Transverse colon (tissue), 4 donors: ENCODE results near the gene WDR75. TPM values are rescaled to one million over a fixed set of nuclear protein-coding genes. Genes with fewer than 3 reads are reported as not detected.

Source experiments
- DNase-seq: peaks from one replicate; pipeline ENCODE4 v3.0.0-alpha.2; 2019
- H3K27ac ChIP-seq, 4 donors: fragments of 200-600 bp; sonication (generic); 2 replicates each; pipeline ENCODE4 v1.5.1; 2016 to 2018; ENCODE audit warnings: inconsistent platforms in 4 of 4
- H3K27me3 ChIP-seq: fragments of 200-600 bp; sonication (generic); 2 replicates; pipeline ENCODE4 v1.5.1; 2017; ENCODE audit warnings: inconsistent platforms
- H3K36me3 ChIP-seq, 4 donors: fragments of 200-600 bp; sonication (generic); 2 replicates each; pipeline ENCODE4 v1.5.1; 2017 to 2019; ENCODE audit warnings: inconsistent platforms in 4 of 4
- H3K4me1 ChIP-seq, 4 donors: fragments of 200-600 bp; sonication (generic); 2 replicates each; pipeline ENCODE4 v1.5.1; 2017 to 2020; ENCODE audit warnings: inconsistent platforms in 4 of 4
- H3K4me3 ChIP-seq, 4 donors: fragments of 200-600 bp; sonication (generic); 1 replicate in 1 of 4; 2 replicates in 3 of 4; pipeline versions ENCODE4 v1.5.1 to v1.6.1; 2017 to 2019; ENCODE audit warnings: inconsistent platforms in 4 of 4
- H3K9me3 ChIP-seq, 2 donors: fragments of 200-600 bp; sonication (generic); 2 replicates each; pipeline ENCODE4 v1.5.1; 2017 to 2019; ENCODE audit warnings: inconsistent platforms in 2 of 2
- CTCF ChIP-seq, 5 experiments: fragments of 200-600 bp in 3 of 5; fragments of 450-650 bp in 2 of 5; sonication (generic) in 3 of 5; IDR thresholded peaks; 1 replicate in 2 of 5; 2 replicates in 3 of 5; pipeline ENCODE4 v1.5.1; 2016 to 2017; ENCODE audit warnings: antibody characterized with exemption in 5 of 5, inconsistent platforms in 3 of 5, mild to moderate bottlenecking in 2 of 5, moderate library complexity in 1 of 5
- EP300 ChIP-seq: sonication (generic); formaldehyde crosslinking; IDR thresholded peaks from one replicate; pipeline ENCODE4 v1.6.1; 2017; ENCODE audit warnings: antibody characterized with exemption, low read depth
- POLR2A ChIP-seq: fragments of 450-650 bp; IDR thresholded peaks from one replicate; pipeline ENCODE4 v1.6.1; 2016; ENCODE audit warnings: antibody characterized with exemption, mild to moderate bottlenecking, moderate library complexity
- POLR2AphosphoS5 ChIP-seq, 3 donors: sonication (generic); formaldehyde crosslinking; IDR thresholded peaks; one replicate each; pipeline ENCODE4 v1.6.1; 2016; ENCODE audit warnings: antibody characterized with exemption in 3 of 3
- WGBS, 2 donors: methylation state at CpG; one replicate each; pipeline ENCODE4 v1.1.5; 2018; ENCODE audit warnings: low coverage in 1 of 2; 5-methylcytosine and 5-hydroxymethylcytosine counted together
- in situ Hi-C, 4 donors: fragments of 200-750 bp; cut with MboI; loops; one replicate each; pipeline versions ENCODE4 v1.15.0 to v1.15.1; 2017; ENCODE audit warnings: low sequenced_read_pairs in 3 of 4, low pct_ligation_motif_present in 1 of 4, low pct_unique_long_range_greater_than_20kb in 1 of 4
- intact Hi-C: fragments of 100-400 bp; cut with DNase I; formaldehyde crosslinking; loops from one replicate; pipeline ENCODE4 v1.15.1; 2023; ENCODE audit warnings: low total_unique reads
- total RNA-seq, 4 donors: library from RNA; depleted of rRNA; stranded (reverse); fragments of >200 nt; gene quantifications; one replicate each; pipeline ENCODE4 v1.1.0, GENCODE V29; 2016

WDR75 gene
- total RNA-seq, 4 donors from 2014 or later, result 11.1 to 38.1 (median 25.2) TPM

DNA sequence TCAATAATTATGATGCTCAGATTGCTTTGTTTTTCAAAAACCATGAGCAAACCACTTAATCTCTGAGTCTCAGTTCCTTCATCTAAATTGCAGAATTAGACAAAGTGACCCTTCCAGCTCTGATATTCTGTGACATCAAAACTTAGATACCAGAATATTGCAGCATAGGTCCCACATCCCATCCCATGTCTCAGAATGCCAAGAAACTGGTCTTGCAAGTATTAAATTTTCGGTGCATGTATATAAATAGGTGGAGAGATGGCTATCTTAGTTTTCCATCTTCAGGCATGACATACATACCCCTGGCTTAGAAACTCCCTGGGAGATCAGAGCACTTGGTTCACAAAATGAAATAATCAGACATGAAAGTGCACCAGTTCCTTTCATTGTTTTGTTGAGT lies 39.8 kb downstream of the WDR75 start:
- Histone ChIP-seq H3K27me3 (no peaks in the 10 kb centered on the region), H3K9me3 (no peaks in the 10 kb centered on the region), H3K27ac (no peak overlapping the region), H3K36me3 (peaks cover 0 to 2% (median 0%) of the 10 kb centered on the region in 4 donors), H3K4me1 (no peaks in the 10 kb centered on the region), H3K4me3 (no peak overlapping the region)
- 73 to 80% methylated on average over 1 of the region's 1 CpG for WGBS, 2 donors
- in situ Hi-C loops, result no loop called here
- DNase-seq, result no peak
- TF ChIP-seq POLR2AphosphoS5 (IDR thresholded peaks at IDR 0.05) (no peak), EP300 (no peak), CTCF (IDR thresholded peaks at IDR 0.05) (no peak)
- intact Hi-C loops, result no loop called here

GRCh38 chr2:189483571-189483970 lies 42.3 kb downstream of the WDR75 start:
- Histone ChIP-seq H3K4me1 (no peaks in the 10 kb centered on the region), H3K36me3 (no peaks in the 10 kb centered on the region), H3K27ac (no peak overlapping the region), H3K4me3 (no peak overlapping the region), H3K27me3 (no peaks in the 10 kb centered on the region), H3K9me3 (no peaks in the 10 kb centered on the region)
- intact Hi-C loops, result no loop called here
- TF ChIP-seq POLR2A, result no peak
- no peak for DNase-seq
- in situ Hi-C loops, result no loop called here
- WGBS, 2 donors, result 73% methylated on average over 4 of the region's 4 CpGs; no CpG with 5 or more reads in 1 of the 2 donors

GRCh38 chr2:189483980-189484740 lies 42.9 kb downstream of the WDR75 start:
- Histone ChIP-seq H3K4me1 (no peaks in the 10 kb centered on the region), H3K9me3 (no peaks in the 10 kb centered on the region), H3K4me3 (no peak overlapping the region), H3K27me3 (no peaks in the 10 kb centered on the region), H3K36me3 (no peaks in the 10 kb centered on the region), H3K27ac (no peak overlapping the region)
- no peak for TF ChIP-seq EP300
- no peak for TF ChIP-seq CTCF (IDR thresholded peaks at IDR 0.05)
- TF ChIP-seq POLR2A, result no peak
- no peak for TF ChIP-seq POLR2AphosphoS5 (IDR thresholded peaks at IDR 0.05)
- in situ Hi-C loops (no loop called here), intact Hi-C loops (no loop called here)
- no peak for DNase-seq
- WGBS, 2 donors, result 80 to 86% methylated on average over 3 to 10 of the region's 10 CpGs

DNA sequence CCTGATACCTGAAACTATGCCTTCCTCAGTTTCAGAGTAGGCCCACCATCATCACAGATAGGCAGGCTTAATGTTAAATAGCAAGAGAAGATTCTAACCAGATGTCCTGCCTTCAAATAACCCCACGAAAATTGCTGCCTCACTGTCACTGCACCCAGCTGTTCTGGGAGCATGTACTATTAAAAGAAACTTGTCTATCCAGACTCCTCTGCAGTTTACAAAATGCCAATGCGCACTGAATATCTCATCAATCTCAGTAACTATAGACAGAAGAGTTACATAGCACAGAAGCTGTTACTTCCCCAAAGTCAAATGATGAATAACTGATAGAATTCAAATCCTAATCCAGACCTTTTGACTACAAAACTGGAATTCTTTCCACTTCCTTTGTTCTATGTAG lies 43.9 kb downstream of the WDR75 start:
- Histone ChIP-seq H3K4me3 (no peak overlapping the region), H3K9me3 (no peaks in the 10 kb centered on the region), H3K27ac (no peak overlapping the region), H3K36me3 (no peaks in the 10 kb centered on the region), H3K27me3 (no peaks in the 10 kb centered on the region), H3K4me1 (no peaks in the 10 kb centered on the region)
- DNase-seq, result no peak
- TF ChIP-seq POLR2AphosphoS5 (IDR thresholded peaks at IDR 0.05), result no peak
- no peak for TF ChIP-seq EP300
- TF ChIP-seq POLR2A, result no peak
- TF ChIP-seq CTCF (IDR thresholded peaks at IDR 0.05), result no peak
- in situ Hi-C loops (no loop called here), intact Hi-C loops (no loop called here)
- WGBS, 2 donors, result 67 to 76% methylated on average over 2 of the region's 2 CpGs
